ENCODE data around the gene KSR2.

DNA sequence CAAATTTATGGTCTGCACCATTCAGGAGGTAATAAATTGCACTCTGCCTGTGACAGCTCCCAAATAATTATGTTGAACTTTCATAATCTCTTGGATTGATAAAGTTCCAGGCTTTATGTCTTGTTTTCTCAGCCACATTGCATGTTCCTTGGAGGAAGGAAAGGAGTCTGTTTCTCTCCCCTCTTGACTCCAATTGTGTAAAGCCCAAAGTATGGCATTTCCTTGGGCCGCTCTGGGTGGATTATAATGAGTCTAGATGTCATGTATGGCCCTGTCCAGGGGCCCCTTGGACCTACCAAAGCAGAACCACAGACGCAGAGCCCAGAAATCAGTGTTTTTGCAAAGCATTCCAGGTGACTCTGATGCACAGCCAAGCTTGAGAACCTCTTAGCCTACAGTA, 160.8 kb downstream of the KSR2 start:
- TF ChIP-seq POLR2A (IDR thresholded peaks at IDR 0.05; ENCODE audit: low read length): no peak
- TF ChIP-seq GATA1 (IDR thresholded peaks at IDR 0.05; ENCODE audit: low read depth, low read length): no peak

Measured in erythroblast (primary cell).